HG03108 (cell line): ENCODE results near the gene ZBBX.

Experiments used
- ATAC-seq: cut with Tn5 transposase; IDR thresholded peaks from one replicate; pipeline ENCODE4 v1.9.1; 2021; ENCODE audit warnings: moderate library complexity; ENCODE audit not compliant: unreplicated experiment

Gene ZBBX

DNA sequence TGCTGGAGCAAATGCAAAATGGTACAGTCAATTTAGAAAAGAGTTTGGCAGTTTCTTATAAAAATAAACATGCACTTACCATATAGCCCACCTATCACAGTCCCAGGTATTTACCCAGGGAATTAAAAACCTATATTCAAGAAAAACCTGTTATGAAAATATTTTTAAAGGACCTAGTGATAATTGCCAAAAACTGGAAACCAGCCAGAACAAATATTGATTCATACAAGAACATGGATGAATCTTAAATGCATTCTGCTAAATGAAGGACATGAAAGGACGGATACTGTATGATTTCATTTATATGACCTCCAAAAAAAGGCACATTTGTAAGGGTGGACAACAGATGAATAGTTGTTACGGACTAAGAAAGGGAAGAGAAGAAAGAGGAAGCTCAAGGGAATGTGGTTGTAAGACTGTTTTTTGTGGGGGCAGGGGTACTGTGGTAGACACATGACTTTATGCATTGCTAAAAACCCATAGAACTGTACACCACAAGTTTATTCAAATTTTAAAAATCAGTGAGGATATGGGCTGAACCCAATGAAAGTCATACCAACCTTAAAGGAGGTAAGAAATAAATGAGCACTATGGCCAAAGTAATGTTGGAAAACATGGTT is 61.0 kb downstream of the ZBBX start:
- ATAC-seq, result no peak

DNA sequence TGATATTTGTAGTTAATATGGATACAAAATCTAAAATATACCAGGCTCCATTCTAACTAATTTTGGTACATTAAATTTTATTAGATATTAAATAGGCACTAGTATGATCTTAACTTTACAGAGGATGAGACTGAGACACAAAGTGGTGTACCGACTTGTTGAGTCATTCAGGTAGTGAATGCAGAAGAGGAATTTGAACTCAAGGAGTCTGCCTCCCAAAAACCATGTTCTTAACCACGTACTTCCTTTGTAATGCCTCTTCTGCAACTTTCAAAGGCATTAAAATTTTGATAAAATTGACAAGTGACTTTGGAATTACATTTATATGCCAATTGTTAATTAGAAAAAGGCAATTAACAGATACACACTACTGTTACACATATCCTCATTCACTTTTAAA is 61.8 kb downstream of the ZBBX start:
- ATAC-seq, result no peak

DNA sequence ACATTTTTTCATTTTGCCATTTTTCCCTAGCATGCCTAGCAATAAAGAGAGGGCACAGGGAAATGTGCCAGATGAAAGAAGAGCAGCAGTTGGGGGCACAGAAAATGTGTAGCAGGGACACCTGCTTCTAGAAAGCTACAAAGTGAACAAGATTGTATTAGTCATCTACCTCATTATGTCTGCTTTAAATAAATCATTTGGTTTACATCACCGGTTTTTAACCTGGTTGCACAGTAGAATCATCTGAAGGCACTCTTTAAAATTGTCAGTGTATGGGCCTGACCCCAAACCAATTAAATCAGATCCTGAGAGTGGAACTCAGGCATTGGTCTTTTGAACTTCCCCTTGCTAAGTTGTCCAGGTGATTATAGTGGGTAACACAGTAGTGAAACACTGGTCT is 73.8 kb downstream of the ZBBX start:
- no peak for ATAC-seq

DNA sequence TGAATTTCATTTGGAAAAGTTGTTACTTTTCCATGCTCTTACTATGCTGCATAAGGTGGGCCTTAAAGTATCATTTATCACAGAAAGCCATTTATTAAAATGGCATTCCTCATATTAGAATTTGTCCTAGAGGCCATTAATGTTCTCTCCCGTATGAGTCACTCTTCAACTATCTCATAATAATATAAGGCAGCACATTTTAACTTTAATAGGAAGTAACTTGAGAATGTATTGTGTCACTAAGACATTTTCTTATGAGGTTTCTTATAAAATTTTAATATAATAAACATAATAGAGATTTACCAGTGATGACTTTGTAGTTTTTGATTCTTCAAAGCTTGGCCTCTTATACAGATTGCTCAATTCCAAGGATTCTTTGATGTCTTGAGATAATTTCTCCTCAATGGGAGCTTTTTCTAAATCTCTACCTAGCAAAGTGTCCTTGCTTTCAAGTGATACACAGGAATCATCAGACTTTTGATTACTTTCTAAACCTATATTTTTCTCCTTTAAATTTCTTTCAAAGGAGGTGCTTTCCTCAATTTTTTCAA is 74.7 kb downstream of the ZBBX start:
- no peak for ATAC-seq

DNA sequence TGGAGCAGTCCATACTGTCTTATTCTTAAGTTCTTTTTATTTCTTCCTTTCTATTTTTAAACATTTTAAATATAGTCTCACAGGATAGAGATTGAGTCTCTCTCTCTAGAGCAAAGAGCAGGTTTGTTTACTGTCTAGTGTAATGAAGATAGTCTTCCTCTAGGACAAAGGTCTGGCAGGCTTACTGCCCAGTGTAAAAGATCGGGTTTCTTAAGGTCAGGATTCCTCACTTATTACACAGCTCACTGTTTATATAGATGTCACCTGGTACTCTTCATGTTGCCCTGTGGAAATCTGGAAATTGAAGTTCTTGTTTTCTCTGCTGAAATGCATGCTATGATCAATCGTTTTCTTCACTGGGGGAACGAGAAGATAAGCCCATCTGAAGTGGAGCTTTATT is 76.0 kb downstream of the ZBBX start:
- ATAC-seq, result no peak

DNA sequence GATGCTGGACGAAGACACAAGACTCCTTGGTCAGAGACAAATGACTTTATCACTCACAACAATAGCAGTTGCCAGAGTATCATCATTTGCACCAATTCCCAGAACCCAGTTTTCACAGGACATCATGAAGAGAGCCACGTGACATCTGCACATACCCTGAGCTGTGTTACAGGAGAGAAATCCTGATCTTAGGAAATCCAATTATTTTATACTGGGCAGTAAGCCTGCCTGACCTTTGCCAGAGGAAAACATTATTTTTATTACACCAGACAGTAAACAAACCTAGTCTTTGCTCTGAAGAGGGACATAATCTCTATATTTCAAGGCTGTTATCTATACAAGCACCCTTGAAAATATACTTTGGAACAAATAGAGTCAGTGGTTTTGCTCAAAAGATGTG is 77.4 kb downstream of the ZBBX start:
- ATAC-seq, result no peak

DNA sequence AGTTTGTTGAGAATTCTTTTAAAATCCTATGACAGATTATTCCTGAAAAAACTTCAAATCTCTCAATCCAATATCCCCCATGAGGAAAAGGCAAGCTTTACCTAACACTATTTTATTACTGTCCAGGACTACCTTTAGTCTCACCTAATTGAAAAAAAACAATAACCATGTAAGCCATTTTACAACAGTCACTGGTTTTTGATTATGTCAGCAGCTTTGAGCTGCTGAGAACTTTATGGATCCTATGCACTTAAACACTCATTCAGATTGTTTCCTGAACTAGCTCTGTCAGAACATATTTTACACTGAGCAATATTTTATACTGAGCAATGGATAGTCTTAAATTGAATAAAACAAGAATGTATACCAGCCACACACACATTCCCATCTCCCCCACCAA is 79.9 kb downstream of the ZBBX start:
- ATAC-seq, result no peak

DNA sequence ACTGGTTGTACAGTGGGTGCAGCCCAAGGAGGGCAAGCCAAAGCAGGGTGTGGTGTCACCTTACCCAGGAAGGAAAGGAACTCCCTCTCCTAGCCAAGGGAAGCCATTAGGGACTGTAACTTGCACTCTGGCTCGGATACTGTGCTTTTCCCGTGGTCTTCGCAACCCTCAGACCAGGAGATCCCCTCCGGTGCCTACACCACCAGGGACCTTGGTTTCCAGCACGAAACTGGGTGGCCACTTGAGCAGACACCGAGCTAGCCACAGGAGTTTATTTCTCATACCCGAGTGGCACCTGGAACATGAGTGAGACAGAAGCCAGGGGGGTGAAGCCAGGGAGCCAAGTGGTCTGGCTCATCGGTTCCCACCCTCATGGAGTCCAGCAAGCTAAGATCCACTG is 90.7 kb downstream of the ZBBX start:
- no peak for ATAC-seq

DNA sequence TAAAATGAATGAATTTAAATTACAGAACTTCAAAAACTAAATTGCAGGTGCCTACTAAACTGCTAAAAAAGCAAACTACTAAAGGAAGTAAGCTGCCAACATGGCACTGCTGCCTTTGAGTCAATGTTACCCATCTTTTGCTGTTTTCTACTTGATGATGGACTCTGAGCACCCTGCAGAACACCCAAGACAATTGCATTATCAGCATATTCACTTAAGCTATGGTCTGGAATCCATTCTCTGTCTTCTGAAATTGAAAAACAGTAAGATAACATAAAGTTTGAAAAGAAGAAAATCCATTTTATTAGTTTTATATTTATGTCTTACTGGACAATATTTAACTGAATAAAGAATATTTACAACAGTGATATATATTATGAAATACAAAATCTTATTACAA is 91.4 kb downstream of the ZBBX start:
- no peak for ATAC-seq

DNA sequence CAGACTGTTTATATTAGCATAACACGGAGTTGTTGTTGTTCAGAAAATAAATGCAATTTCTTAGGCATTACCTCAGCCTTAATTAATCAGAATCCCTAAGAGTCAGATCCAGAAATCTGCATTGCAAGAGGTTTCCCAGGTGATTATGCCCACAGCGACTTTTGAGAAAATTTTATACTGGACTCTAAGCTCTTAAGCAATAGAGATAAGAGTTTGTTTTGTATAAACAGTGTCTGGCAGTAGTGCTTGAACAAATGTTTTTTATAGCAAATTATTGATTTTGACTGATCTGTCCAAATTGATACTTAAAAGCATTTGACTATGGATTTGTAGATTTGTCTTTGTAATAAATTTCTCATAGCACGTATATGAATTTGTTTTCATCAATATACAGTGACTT is 92.8 kb downstream of the ZBBX start:
- ATAC-seq, result no peak

DNA sequence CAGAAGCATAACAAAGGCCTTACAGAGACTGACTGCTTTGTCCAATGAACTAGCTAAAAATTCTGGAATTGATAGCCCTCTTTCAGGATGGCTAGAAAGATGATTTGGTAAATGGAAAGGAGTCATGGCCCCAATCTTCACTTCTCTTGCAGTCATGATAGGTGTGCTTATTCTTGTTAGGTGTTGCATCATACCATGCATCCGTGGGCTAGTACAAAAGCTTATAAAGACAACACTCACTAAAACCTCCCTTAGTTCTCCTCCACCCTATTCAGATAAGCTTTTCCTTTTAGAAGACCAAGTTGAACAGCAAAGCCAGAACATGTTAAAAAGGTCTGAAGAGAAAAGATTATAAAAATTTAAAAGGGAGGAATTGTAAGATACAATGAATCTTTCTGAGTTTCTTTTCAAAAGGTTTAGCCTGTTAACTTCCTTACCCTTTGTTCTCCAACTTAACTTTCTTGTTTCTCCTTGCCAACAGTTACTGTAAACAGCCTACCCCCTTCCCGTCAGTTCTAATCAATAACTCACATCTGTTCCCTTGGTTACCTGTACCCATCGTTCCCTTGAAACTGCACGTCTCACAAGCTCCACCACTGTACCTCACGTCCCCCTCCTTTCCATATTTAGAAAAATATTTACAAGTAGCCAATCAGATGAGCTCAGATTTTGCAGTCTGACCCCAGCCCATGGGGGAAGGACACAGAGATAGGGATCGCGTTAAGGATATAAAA is 105.8 kb downstream of the ZBBX start:
- no peak for ATAC-seq

DNA sequence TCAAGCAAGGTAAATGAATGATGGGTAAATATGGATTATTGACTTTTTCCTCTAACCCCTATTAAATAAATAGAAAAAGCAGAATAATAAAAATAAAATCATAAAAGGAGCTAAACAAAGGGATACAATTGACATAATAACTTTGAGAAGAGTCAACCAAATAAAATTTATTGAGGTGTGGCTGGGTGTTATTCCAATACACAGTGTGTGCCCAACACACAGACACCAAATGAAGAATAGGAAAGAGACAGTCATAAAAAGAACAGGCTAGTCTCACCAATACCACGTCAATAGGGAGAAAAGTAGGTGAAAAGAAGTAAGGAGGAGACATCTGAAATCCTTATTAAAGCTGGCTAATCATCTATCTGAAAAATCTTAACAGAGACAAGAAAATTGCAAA is 127.1 kb downstream of the ZBBX start:
- no peak for ATAC-seq

DNA sequence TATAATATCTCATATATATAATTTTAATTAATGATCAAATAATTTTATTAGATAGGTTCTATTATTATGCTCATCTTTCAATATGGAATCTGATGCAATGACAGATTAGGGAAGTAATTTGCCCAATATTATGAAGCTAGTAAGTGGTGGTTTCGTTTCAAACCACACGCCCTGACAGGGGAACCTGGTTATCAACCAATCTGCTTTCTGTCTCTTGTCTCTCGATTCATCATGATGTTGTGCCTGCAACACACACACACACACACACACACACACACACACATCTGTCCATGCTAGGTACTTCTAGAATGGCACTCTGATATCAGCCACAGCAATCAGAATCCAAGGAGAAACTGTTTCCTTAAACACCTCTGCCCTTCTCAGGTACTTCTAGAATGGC is 128.4 kb downstream of the ZBBX start:
- no peak for ATAC-seq

DNA sequence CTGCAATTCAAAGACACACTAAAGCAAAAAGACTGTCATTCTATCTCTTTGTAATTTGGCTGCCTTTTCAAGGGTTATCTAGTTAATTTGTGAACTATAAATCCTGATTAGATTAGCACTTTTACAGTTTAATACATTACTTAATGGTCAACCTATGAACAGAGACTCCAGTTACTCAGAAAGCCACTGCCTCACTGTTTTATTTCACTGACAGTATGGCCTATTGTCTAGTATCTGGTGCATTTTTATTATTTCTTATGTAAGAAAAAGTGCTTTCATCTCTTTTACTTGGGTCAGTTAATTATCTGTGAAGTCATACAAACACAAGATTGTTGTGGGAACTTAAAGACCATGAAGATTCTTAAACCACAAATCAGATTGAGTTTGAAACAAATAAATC is 133.8 kb downstream of the ZBBX start:
- ATAC-seq, result no peak

DNA sequence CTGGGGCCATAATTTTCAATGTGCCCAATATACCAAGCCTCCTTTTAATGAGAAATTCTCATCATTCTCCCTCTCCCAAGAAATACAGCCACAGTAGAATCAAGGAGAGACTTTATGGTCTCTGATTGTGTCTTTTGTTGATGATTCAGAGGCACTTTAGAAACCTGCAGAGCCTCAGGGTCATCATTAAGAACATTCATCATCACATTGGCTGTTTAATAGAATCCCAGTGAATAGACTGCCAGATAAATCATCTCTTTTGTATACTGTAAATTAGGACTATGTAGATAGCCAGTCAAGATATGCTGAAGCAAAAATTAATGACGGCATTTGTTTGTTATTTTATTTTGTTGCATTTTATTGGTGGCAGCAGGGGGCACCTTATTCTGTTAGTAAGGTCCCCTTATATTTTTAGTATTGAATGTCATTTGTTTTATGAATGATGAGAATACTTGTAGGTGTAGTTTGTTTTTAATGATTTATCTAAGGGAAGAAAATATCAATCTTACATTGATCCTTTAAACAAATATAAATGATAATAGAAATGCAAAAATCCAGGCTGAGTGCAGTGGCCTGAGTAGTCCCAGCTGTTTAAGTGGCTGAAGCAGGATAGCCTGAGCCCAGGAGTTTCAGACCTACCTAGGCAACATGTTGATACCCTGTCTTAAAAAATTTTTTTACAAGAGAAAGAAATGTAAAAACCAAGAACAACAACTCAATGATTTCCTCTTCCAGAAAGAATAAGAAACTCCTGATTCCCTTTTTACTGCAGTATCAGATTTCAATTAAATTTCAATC is 138.8 kb downstream of the ZBBX start:
- no peak for ATAC-seq

DNA sequence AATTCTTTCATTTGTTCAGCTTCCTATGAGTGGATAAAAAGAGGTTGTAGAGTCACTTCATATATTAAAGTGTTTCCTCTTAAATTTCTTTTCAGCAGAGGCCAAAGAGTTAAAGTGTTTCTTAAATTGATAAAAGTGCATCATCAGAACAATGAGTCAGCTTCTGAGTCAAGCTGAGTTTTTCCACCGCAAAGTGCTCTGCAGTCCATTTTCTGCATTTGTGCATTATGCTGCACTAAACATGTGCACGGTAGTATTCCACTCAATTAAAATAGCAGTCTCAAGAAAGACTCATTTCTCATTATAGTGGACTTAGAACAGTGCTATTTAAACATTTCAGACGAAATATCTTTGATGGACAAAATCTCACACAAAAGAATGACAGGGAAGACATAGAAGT is 152.0 kb downstream of the ZBBX start:
- ATAC-seq, result no peak

DNA sequence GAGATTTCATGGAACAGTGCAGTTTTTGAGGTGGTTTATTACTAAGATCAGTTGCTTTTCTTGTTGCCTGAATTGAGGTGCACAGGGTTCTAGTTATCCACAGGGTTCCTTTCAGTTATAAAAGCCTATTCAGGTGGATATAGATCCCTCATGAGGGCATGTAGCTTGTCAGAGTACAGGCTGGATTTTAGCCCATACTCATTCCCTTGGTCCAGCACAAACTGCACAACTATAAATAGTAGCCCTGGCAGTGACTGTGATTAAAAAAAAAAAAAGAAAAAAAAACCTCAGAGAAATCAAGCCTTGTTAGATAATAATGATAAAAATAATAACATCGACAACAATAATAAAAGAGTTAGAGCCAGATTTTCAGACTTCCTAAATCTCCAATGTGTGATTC is 154.3 kb downstream of the ZBBX start:
- no peak for ATAC-seq

DNA sequence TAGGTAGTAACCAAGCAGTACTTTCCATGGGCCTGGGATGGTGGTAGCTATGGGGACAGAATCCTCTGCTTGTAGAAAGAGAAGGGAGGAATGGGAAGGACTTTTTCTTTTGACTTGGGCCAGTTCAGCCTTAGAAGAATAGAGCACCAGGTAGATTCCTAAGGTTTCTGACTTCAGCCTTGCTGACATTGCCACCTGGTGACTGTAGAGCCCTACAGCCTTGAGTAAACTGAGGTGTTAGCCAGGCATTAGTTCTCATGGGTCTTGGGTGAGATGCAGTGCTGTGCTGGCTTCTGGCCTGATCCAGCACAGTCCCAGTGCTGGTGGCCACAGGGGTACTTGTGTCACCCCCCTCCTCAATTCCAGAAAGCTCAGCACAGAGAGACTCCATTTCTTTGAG is 171.1 kb downstream of the ZBBX start:
- ATAC-seq, result no peak

DNA sequence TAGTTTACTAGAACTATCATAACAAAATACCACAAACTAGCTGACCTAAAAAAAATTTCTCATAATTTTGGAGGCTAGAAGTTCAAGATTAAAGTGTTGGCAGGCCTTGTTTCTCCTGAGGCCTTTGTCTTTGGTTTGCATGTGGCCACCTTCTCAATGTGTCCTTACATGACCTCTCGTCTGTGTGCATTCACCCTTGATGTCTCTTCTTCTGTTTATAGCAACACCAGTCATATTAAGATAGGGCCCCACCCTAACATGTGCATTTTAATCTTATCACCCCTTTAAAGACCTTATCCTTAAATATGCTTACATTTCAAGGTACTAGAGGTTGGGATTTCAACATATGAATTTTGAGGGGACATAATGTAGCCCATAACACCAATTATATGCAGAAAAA is 177.0 kb downstream of the ZBBX start:
- ATAC-seq, result no peak

DNA sequence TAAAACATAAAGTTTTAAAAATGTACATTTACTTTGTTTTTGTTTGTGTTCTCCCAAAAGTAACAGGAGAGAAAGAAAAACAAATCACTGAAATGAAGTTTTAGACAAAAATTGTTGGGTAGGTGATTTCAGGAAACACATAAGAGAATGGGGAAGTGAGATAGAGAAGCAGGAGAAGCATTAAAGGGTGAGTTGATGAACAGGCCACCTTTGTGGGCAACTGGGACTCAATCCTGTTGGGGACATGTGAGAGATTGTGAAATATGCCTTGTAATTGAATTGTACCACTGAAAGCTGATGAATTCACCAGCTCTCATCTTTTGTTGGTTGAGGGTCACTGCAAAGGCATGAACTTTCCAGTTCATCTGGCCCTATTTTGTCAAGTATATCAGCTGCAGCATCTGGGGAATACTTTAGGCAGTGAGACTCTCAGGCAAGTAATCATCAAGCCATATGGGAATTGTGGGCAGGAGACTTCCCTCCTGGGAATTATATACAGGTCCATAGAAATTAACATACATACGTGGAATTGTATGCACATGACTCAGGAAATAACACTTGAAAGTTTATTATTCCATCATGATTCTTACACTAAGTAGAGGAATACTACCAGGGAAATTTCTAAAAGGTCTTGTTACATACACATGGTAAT is 181.0 kb downstream of the ZBBX start:
- no peak for ATAC-seq
